K562 treated with DMSO at 1 percent for 24 hours (cell line): ENCODE results near the gene MICB. TPM values are rescaled to one million over a fixed set of nuclear protein-coding genes. Genes with fewer than 3 reads are reported as not detected.

ENCODE experiments used
- total RNA-seq: library from RNA; unstranded; fragments of 300-600 nt; gene quantifications from 2 replicates; pipeline ENCODE4 v1.2.3, GENCODE V29; 2022; ENCODE audit warnings: low read depth; ENCODE audit not compliant: insufficient read depth

Gene MICB
- 27.4 and 28.7 TPM in 2 replicates for total RNA-seq

GRCh38 chr6:31497531-31498476 lies at the start of gene MICB:
MICB (plus strand) TSS chr6:31498145; CDS start chr6:31498194, 49 bp downstream.

GRCh38 chr6:31528821-31529328 lies 30.9 kb downstream of the MICB start, which contains the start of gene MCCD1:
MCCD1 (plus strand) TSS chr6:31528962; CDS start chr6:31529015, 53 bp downstream.

GRCh38 chr6:31541658-31542521 lies 43.9 kb downstream of the MICB start, which contains the start of gene DDX39B:
DDX39B (minus strand) TSS chr6:31542003; CDS start chr6:31540532, 1,471 bp downstream.

GRCh38 chr6:31546339-31546957 lies 48.5 kb downstream of the MICB start, which contains the start of gene ATP6V1G2:
ATP6V1G2 (minus strand) TSS chr6:31546608; CDS start chr6:31546559, 49 bp downstream.

GRCh38 chr6:31546958-31547726 lies 49.2 kb downstream of the MICB start, which contains the start of gene NFKBIL1:
NFKBIL1 (plus strand) TSS chr6:31547608; CDS start chr6:31547695, 87 bp downstream.

Other genes starting within 250 kb of the MICB start
- gene HLA-C, start 226.1 kb upstream of the MICB start, total RNA-seq = 36.6 and 38.4 TPM in 2 replicates
- gene HLA-B, start 141.0 kb upstream of the MICB start, total RNA-seq = 11.8 and 12.1 TPM in 2 replicates
- 27.3 and 32.0 TPM in 2 replicates for gene MICA, start 94.5 kb upstream of the MICB start, total RNA-seq
- not detected in 2 replicates for gene MCCD1, start 30.8 kb downstream of the MICB start, total RNA-seq
- gene DDX39B, start 43.9 kb downstream of the MICB start, total RNA-seq = 156 and 175 TPM in 2 replicates
- not detected in 2 replicates for gene ATP6V1G2, start 48.5 kb downstream of the MICB start, total RNA-seq
- 78.2 and 92.3 TPM in 2 replicates for gene NFKBIL1, start 49.5 kb downstream of the MICB start, total RNA-seq
- gene LTA, start 74.1 kb downstream of the MICB start, total RNA-seq = 0.42 TPM in 1 of 2 replicates, not detected in the other
- 0.32 and 0.80 TPM in 2 replicates for gene TNF, start 77.4 kb downstream of the MICB start, total RNA-seq
- gene LTB, start 84.3 kb downstream of the MICB start, total RNA-seq = 2.1 TPM in 1 of 2 replicates, not detected in the other
- gene LST1, start 88.1 kb downstream of the MICB start, total RNA-seq = 1.2 and 4.7 TPM in 2 replicates
- gene NCR3, start 94.9 kb downstream of the MICB start, total RNA-seq = 1.8 and 2.2 TPM in 2 replicates
- gene AIF1, start 117.1 kb downstream of the MICB start, total RNA-seq = 8.9 and 11.5 TPM in 2 replicates
- 276 and 279 TPM in 2 replicates for gene PRRC2A, start 122.6 kb downstream of the MICB start, total RNA-seq
- gene BAG6, start 154.5 kb downstream of the MICB start, total RNA-seq = 470 and 501 TPM in 2 replicates
- gene APOM, start 157.7 kb downstream of the MICB start, total RNA-seq = 5.6 and 8.4 TPM in 2 replicates
- gene C6orf47, start 162.6 kb downstream of the MICB start, total RNA-seq = 42.1 and 44.2 TPM in 2 replicates
- 62.9 and 68.1 TPM in 2 replicates for gene GPANK1, start 166.9 kb downstream of the MICB start, total RNA-seq
- gene CSNK2B, start 167.9 kb downstream of the MICB start, total RNA-seq = 569 and 630 TPM in 2 replicates
- gene LY6G5B, start 171.8 kb downstream of the MICB start, total RNA-seq = 4.5 and 6.0 TPM in 2 replicates
- gene LY6G5C, start 182.9 kb downstream of the MICB start, total RNA-seq = 0.45 TPM in 1 of 2 replicates, not detected in the other
- gene ABHD16A, start 205.2 kb downstream of the MICB start, total RNA-seq = 104 and 110 TPM in 2 replicates
- not detected in 2 replicates for gene LY6G6F, start 208.7 kb downstream of the MICB start, total RNA-seq
- gene LY6G6D, start 217.2 kb downstream of the MICB start, total RNA-seq = not detected in 2 replicates
- gene LY6G6C, start 223.6 kb downstream of the MICB start, total RNA-seq = not detected in 2 replicates
- not detected in 2 replicates for gene MPIG6B, start 225.2 kb downstream of the MICB start, total RNA-seq
- gene DDAH2, start 231.2 kb downstream of the MICB start, total RNA-seq = 60.3 and 69.2 TPM in 2 replicates
- 1,325 and 1,384 TPM in 2 replicates for gene CLIC1, start 238.4 kb downstream of the MICB start, total RNA-seq
- gene MSH5, start 241.9 kb downstream of the MICB start, total RNA-seq = 31.2 and 34.8 TPM in 2 replicates